WTC11 (cell line): ENCODE results near the gene MAGI2. TPM values are rescaled to one million over a fixed set of nuclear protein-coding genes. Genes with fewer than 3 reads are reported as not detected.

ENCODE experiments used
- ATAC-seq: fragments of 200-7000 bp; cut with Tn5 transposase; 2 replicates; pipeline ENCODE4 v1.10.0; 2021; ENCODE audit warnings: mild to moderate bottlenecking, moderate library complexity
- CTCF ChIA-PET: fragments of 300-600 bp; sonication (Branson Sonifier 250); formaldehyde crosslinking; loops from one replicate; lab custom pipeline; 2021; ENCODE audit warnings: antibody characterized with exemption; lab: Charles Lee
- POLR2A ChIA-PET: fragments of 350-600 bp; sonication (Branson Sonifier 250); formaldehyde crosslinking; loops from one replicate; lab custom pipeline; 2021; ENCODE audit warnings: antibody characterized with exemption; lab: Charles Lee
- DNase-seq: peaks from one replicate; pipeline ENCODE4 v3.0.0; 2021; ENCODE audit warnings: low spot score
- H3K27ac Mint-ChIP-seq: 2 replicates; pipeline ENCODE4 v1.8.0; 2021; ENCODE audit warnings: mixed read lengths
- H3K27me3 Mint-ChIP-seq: 2 replicates; pipeline ENCODE4 v1.8.0; 2021; ENCODE audit warnings: low read depth, mild to moderate bottlenecking, moderate library complexity, mixed read lengths
- H3K36me3 Mint-ChIP-seq: 2 replicates; pipeline ENCODE4 v1.8.0; 2021; ENCODE audit warnings: mixed read lengths
- H3K4me1 Mint-ChIP-seq: 2 replicates; pipeline ENCODE4 v1.8.0; 2022; ENCODE audit warnings: mixed read lengths
- H3K4me3 Mint-ChIP-seq: 2 replicates; pipeline ENCODE4 v1.8.0; 2021; ENCODE audit warnings: mild to moderate bottlenecking, moderate library complexity, mixed read lengths
- H3K9me3 Mint-ChIP-seq: 2 replicates; pipeline ENCODE4 v1.8.0; 2021; ENCODE audit warnings: mixed read lengths
- CREB1 ChIP-seq: sonication (generic); formaldehyde crosslinking; IDR thresholded peaks from 2 replicates; pipeline ENCODE4 v1.8.0; 2023; ENCODE audit warnings: mild to moderate bottlenecking, missing genetic modification reagents
- GRHL2 ChIP-seq: fragments of 250-450 bp; sonication (Bioruptor Pico); IDR thresholded peaks from 2 replicates; pipeline ENCODE4 v1.8.0; 2022; ENCODE audit warnings: mild to moderate bottlenecking, moderate library complexity; ENCODE audit not compliant: insufficient replicate concordance, severe bottlenecking
- JUN ChIP-seq: sonication (generic); formaldehyde crosslinking; IDR thresholded peaks from 2 replicates; pipeline ENCODE4 v1.8.0; 2023; ENCODE audit warnings: mild to moderate bottlenecking, missing genetic modification reagents
- MXD4 ChIP-seq: fragments of 250-450 bp; sonication (Bioruptor Pico); IDR thresholded peaks from 2 replicates; pipeline ENCODE4 v1.8.0; 2021; ENCODE audit warnings: mild to moderate bottlenecking, moderate library complexity, borderline replicate concordance
- MYBL2 ChIP-seq: sonication (generic); formaldehyde crosslinking; IDR thresholded peaks from 2 replicates; pipeline ENCODE4 v1.8.1; 2023; ENCODE audit warnings: mild to moderate bottlenecking, moderate library complexity, missing genetic modification reagents
- PRDM15 ChIP-seq: sonication (generic); formaldehyde crosslinking; IDR thresholded peaks from 2 replicates; pipeline ENCODE4 v1.8.0; 2022; ENCODE audit warnings: missing genetic modification reagents
- RELA ChIP-seq: sonication (generic); formaldehyde crosslinking; IDR thresholded peaks from 2 replicates; pipeline ENCODE4 v1.8.1; 2022; ENCODE audit warnings: missing genetic modification reagents, mild to moderate bottlenecking, borderline replicate concordance
- SMAD3 ChIP-seq: sonication (generic); formaldehyde crosslinking; IDR thresholded peaks from 2 replicates; pipeline ENCODE4 v1.8.0; 2022; ENCODE audit warnings: missing genetic modification reagents, mild to moderate bottlenecking, borderline replicate concordance
- TEAD1 ChIP-seq: sonication (generic); formaldehyde crosslinking; IDR thresholded peaks from 2 replicates; pipeline ENCODE4 v1.8.0; 2022; ENCODE audit warnings: mild to moderate bottlenecking, missing genetic modification reagents
- ZNF232 ChIP-seq: sonication (generic); formaldehyde crosslinking; IDR thresholded peaks from 2 replicates; pipeline ENCODE4 v1.8.0; 2022; ENCODE audit warnings: mild to moderate bottlenecking, missing genetic modification reagents
- ZNF317 ChIP-seq: sonication (generic); formaldehyde crosslinking; IDR thresholded peaks from 2 replicates; pipeline ENCODE4 v1.8.1; 2023; ENCODE audit warnings: low read depth, mild to moderate bottlenecking, moderate library complexity, missing genetic modification reagents, borderline replicate concordance
- ZNF423 ChIP-seq: fragments of 250-450 bp; sonication (Bioruptor Pico); IDR thresholded peaks from 2 replicates; pipeline ENCODE4 v2.1.2; 2022; ENCODE audit warnings: mild to moderate bottlenecking, moderate library complexity
- ZNF671 ChIP-seq: fragments of 250-450 bp; sonication (Bioruptor Pico); IDR thresholded peaks from 2 replicates; pipeline ENCODE4 v1.8.0; 2021; ENCODE audit warnings: mild to moderate bottlenecking
- total RNA-seq: library from RNA; stranded (reverse); gene quantifications from 3 replicates; pipeline ENCODE4 v1.2.3, GENCODE V29; 2021
- TF ChIP-seq, protein P1 (sequence below): sonication (generic); formaldehyde crosslinking; IDR thresholded peaks from 2 replicates; pipeline ENCODE4 v1.8.1; 2022; ENCODE audit warnings: low read depth, missing genetic modification reagents, borderline replicate concordance
- TF ChIP-seq, protein P2 (sequence below): sonication (generic); formaldehyde crosslinking; conservative IDR thresholded peaks from 2 replicates; pipeline ENCODE4 v1.8.1; 2022; ENCODE audit warnings: mild to moderate bottlenecking, missing genetic modification reagents
- TF ChIP-seq, protein P3 (sequence below): sonication (generic); formaldehyde crosslinking; IDR thresholded peaks from 2 replicates; pipeline ENCODE4 v1.8.1; 2022; ENCODE audit warnings: mild to moderate bottlenecking, moderate library complexity, missing genetic modification reagents
- TF ChIP-seq, protein P4 (sequence below): sonication (generic); formaldehyde crosslinking; IDR thresholded peaks from 2 replicates; pipeline ENCODE4 v1.8.0; 2022; ENCODE audit warnings: mild to moderate bottlenecking, missing genetic modification reagents
- TF ChIP-seq, protein P5 (sequence below): fragments of 250-450 bp; sonication (Bioruptor Pico); IDR thresholded peaks from 2 replicates; pipeline ENCODE4 v1.9.0; 2021; ENCODE audit warnings: mild to moderate bottlenecking
- TF ChIP-seq, protein P6 (sequence below): sonication (generic); formaldehyde crosslinking; IDR thresholded peaks from 2 replicates; pipeline ENCODE4 v1.8.1; 2023; ENCODE audit warnings: mild to moderate bottlenecking, missing genetic modification reagents
- TF ChIP-seq, protein P7 (sequence below): fragments of 250-450 bp; sonication (Bioruptor Pico); IDR thresholded peaks from 2 replicates; pipeline ENCODE4 v1.9.0; 2021; ENCODE audit warnings: mild to moderate bottlenecking
- TF ChIP-seq, protein P8 (sequence below): sonication (generic); formaldehyde crosslinking; IDR thresholded peaks from 2 replicates; pipeline ENCODE4 v1.8.0; 2022; ENCODE audit warnings: mild to moderate bottlenecking, missing genetic modification reagents

Gene MAGI2
- total RNA-seq, 1 experiment from 2014 or later: 26.6 TPM

GRCh38 chr7:79268730-79269129 lies 184.7 kb downstream of the MAGI2 start (continued):
- TF ChIP-seq, protein P1, sequence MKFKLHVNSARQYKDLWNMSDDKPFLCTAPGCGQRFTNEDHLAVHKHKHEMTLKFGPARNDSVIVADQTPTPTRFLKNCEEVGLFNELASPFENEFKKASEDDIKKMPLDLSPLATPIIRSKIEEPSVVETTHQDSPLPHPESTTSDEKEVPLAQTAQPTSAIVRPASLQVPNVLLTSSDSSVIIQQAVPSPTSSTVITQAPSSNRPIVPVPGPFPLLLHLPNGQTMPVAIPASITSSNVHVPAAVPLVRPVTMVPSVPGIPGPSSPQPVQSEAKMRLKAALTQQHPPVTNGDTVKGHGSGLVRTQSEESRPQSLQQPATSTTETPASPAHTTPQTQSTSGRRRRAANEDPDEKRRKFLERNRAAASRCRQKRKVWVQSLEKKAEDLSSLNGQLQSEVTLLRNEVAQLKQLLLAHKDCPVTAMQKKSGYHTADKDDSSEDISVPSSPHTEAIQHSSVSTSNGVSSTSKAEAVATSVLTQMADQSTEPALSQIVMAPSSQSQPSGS (CRISPR knock-in tag): no peak
- TF ChIP-seq, all 79 proteins: peak for 0

- TF ChIP-seq ZNF671 (CRISPR knock-in tag) (no peak), ZNF317 (no peak), RELA (CRISPR knock-in tag) (no peak), ZNF423 (CRISPR knock-in tag) (no peak), JUN (CRISPR knock-in tag) (no peak), MYBL2 (CRISPR knock-in tag) (no peak), GRHL2 (no peak), PRDM15 (CRISPR knock-in tag) (no peak), SMAD3 (CRISPR knock-in tag) (no peak), MXD4 (CRISPR knock-in tag) (no peak), CREB1 (CRISPR knock-in tag) (no peak), ZNF232 (CRISPR knock-in tag) (no peak), TEAD1 (CRISPR knock-in tag) (no peak)
- TF ChIP-seq, protein P2, sequence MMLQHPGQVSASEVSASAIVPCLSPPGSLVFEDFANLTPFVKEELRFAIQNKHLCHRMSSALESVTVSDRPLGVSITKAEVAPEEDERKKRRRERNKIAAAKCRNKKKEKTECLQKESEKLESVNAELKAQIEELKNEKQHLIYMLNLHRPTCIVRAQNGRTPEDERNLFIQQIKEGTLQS: no peak
- TF ChIP-seq, protein P3, sequence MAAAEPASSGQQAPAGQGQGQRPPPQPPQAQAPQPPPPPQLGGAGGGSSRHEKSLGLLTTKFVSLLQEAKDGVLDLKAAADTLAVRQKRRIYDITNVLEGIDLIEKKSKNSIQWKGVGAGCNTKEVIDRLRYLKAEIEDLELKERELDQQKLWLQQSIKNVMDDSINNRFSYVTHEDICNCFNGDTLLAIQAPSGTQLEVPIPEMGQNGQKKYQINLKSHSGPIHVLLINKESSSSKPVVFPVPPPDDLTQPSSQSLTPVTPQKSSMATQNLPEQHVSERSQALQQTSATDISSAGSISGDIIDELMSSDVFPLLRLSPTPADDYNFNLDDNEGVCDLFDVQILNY: no peak
- TF ChIP-seq, protein P4, sequence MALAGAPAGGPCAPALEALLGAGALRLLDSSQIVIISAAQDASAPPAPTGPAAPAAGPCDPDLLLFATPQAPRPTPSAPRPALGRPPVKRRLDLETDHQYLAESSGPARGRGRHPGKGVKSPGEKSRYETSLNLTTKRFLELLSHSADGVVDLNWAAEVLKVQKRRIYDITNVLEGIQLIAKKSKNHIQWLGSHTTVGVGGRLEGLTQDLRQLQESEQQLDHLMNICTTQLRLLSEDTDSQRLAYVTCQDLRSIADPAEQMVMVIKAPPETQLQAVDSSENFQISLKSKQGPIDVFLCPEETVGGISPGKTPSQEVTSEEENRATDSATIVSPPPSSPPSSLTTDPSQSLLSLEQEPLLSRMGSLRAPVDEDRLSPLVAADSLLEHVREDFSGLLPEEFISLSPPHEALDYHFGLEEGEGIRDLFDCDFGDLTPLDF (CRISPR knock-in tag): no peak
- TF ChIP-seq, protein P5, sequence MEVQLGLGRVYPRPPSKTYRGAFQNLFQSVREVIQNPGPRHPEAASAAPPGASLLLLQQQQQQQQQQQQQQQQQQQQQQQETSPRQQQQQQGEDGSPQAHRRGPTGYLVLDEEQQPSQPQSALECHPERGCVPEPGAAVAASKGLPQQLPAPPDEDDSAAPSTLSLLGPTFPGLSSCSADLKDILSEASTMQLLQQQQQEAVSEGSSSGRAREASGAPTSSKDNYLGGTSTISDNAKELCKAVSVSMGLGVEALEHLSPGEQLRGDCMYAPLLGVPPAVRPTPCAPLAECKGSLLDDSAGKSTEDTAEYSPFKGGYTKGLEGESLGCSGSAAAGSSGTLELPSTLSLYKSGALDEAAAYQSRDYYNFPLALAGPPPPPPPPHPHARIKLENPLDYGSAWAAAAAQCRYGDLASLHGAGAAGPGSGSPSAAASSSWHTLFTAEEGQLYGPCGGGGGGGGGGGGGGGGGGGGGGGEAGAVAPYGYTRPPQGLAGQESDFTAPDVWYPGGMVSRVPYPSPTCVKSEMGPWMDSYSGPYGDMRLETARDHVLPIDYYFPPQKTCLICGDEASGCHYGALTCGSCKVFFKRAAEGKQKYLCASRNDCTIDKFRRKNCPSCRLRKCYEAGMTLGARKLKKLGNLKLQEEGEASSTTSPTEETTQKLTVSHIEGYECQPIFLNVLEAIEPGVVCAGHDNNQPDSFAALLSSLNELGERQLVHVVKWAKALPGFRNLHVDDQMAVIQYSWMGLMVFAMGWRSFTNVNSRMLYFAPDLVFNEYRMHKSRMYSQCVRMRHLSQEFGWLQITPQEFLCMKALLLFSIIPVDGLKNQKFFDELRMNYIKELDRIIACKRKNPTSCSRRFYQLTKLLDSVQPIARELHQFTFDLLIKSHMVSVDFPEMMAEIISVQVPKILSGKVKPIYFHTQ (CRISPR knock-in tag): no peak
- TF ChIP-seq, protein P6, sequence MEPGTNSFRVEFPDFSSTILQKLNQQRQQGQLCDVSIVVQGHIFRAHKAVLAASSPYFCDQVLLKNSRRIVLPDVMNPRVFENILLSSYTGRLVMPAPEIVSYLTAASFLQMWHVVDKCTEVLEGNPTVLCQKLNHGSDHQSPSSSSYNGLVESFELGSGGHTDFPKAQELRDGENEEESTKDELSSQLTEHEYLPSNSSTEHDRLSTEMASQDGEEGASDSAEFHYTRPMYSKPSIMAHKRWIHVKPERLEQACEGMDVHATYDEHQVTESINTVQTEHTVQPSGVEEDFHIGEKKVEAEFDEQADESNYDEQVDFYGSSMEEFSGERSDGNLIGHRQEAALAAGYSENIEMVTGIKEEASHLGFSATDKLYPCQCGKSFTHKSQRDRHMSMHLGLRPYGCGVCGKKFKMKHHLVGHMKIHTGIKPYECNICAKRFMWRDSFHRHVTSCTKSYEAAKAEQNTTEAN (CRISPR knock-in tag): no peak
- TF ChIP-seq, protein P7, sequence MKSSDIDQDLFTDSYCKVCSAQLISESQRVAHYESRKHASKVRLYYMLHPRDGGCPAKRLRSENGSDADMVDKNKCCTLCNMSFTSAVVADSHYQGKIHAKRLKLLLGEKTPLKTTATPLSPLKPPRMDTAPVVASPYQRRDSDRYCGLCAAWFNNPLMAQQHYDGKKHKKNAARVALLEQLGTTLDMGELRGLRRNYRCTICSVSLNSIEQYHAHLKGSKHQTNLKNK (CRISPR knock-in tag): no peak
- TF ChIP-seq, protein P8, sequence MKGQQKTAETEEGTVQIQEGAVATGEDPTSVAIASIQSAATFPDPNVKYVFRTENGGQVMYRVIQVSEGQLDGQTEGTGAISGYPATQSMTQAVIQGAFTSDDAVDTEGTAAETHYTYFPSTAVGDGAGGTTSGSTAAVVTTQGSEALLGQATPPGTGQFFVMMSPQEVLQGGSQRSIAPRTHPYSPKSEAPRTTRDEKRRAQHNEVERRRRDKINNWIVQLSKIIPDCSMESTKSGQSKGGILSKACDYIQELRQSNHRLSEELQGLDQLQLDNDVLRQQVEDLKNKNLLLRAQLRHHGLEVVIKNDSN (CRISPR knock-in tag): no peak
- ATAC-seq: no peak
- Mint-ChIP-seq H3K27ac (no peak overlapping the region), H3K36me3 (no peaks in the 10 kb centered on the region), H3K27me3 (no peaks in the 10 kb centered on the region), H3K4me1 (no peaks in the 10 kb centered on the region), H3K9me3 (no peaks in the 10 kb centered on the region), H3K4me3 (no peak overlapping the region)
- ChIA-PET CTCF (interaction anchor here (1.0 kb wide), 1 partner anchor 12 kb away, joined by 3 read pairs; no protein-coding TSS in a partner anchor), POLR2A (no interaction called here)
- no peak for DNase-seq
These were observed 194.6 kb downstream of the MAGI2 start for GRCh38 chr7:79258826-79259225.
